Measurements from ENCODE around the gene MIDN.
"Not testable (repeated sequence)": the region's sequence is repeated elsewhere in the genome, so short reads cannot be mapped to it uniquely, and the experiment has no call there.

MIDN gene

GRCh38 chr19:1248139-1248785 is at the start of gene MIDN:
Gene MIDN, plus strand, starts transcription at chr19:1248583. Its CDS starts 1,714 bp downstream, at chr19:1250297.
- DNase-seq (ENCODE audit: low spot score), result peak; percentile 63

GRCh38 chr19:1199531-1199930 is 48.9 kb upstream of the MIDN start:
- no peak for DNase-seq (ENCODE audit: low spot score)

GRCh38 chr19:1200614-1201013 is 47.8 kb upstream of the MIDN start:
- DNase-seq (ENCODE audit: low spot score), result not testable (repeated sequence)

- DNase-seq (ENCODE audit: low spot score), result peak; percentile 98
Observed at GRCh38 chr19:1205114-1206099, 43.0 kb upstream of the MIDN start, which contains the start of gene STK11. Gene STK11, plus strand, starts transcription at chr19:1205778. Its CDS starts 1,136 bp downstream, at chr19:1206914.

- DNase-seq (ENCODE audit: low spot score), result no peak
Observed at GRCh38 chr19:1206150-1206863, 42.1 kb upstream of the MIDN start.

- DNase-seq (ENCODE audit: low spot score), result peak; percentile 21
Observed at GRCh38 chr19:1206864-1207450, 41.4 kb upstream of the MIDN start.

- not testable (repeated sequence) for DNase-seq (ENCODE audit: low spot score)
Observed at GRCh38 chr19:1208830-1209229, 39.6 kb upstream of the MIDN start.

GRCh38 chr19:1210227-1210538 is 38.2 kb upstream of the MIDN start:
- no peak for DNase-seq (ENCODE audit: low spot score)

GRCh38 chr19:1211494-1212234 is 36.7 kb upstream of the MIDN start:
- no peak for DNase-seq (ENCODE audit: low spot score)

GRCh38 chr19:1213391-1214286 is 34.7 kb upstream of the MIDN start:
- peak; percentile 53 for DNase-seq (ENCODE audit: low spot score)

GRCh38 chr19:1214299-1214861 is 34.0 kb upstream of the MIDN start:
- no peak for DNase-seq (ENCODE audit: low spot score)

- DNase-seq (ENCODE audit: low spot score), result no peak
Observed at GRCh38 chr19:1214862-1215731, 33.3 kb upstream of the MIDN start.

GRCh38 chr19:1216756-1217155 is 31.6 kb upstream of the MIDN start:
- no peak for DNase-seq (ENCODE audit: low spot score)

GRCh38 chr19:1217366-1217765 is 31.0 kb upstream of the MIDN start:
- DNase-seq (ENCODE audit: low spot score), result no peak

GRCh38 chr19:1218751-1219567 is 29.4 kb upstream of the MIDN start:
- DNase-seq (ENCODE audit: low spot score), result no peak

GRCh38 chr19:1219786-1220476 is 28.5 kb upstream of the MIDN start:
- no peak for DNase-seq (ENCODE audit: low spot score)

GRCh38 chr19:1220477-1220930 is 27.9 kb upstream of the MIDN start:
- DNase-seq (ENCODE audit: low spot score), result no peak

Data from CD4-positive, alpha-beta T cell treated with Interleukin-6 at 100 ng/mL for 8 hours (primary cell).